Measurements from ENCODE around the gene ELOB.

Gene ELOB

GRCh38 chr16:2755158-2755557 is 21.9 kb downstream of the ELOB start:
- H3K4me1 ChIP-seq (ENCODE audit: insufficient read depth, low read length, poor library complexity, severe bottlenecking): peaks cover 21% of the 10 kb centered on the region
- H3K4me3 ChIP-seq (ENCODE audit: low read length, poor library complexity, severe bottlenecking): peak overlapping the region; percentile 97
- H3K36me3 ChIP-seq (ENCODE audit: insufficient read depth, low read length): peaks cover 33% of the 10 kb centered on the region; the same call in 1 of the 2 replicates
- no peak for TF ChIP-seq EZH2phosphoT487 (IDR thresholded peaks at IDR 0.05; ENCODE audit: borderline replicate concordance)
- TF ChIP-seq CTCF (conservative IDR thresholded peaks at IDR 0.05; ENCODE audit: low read length): no peak
- H3K9me3 ChIP-seq (ENCODE audit: insufficient read depth, low read depth, low read length): no peaks in the 10 kb centered on the region
- no peaks in the 10 kb centered on the region for H3K27me3 ChIP-seq (ENCODE audit: insufficient read depth, low read length, poor library complexity, severe bottlenecking)
- no peaks in the 10 kb centered on the region for H3F3A ChIP-seq (ENCODE audit: low read depth)
- no peak overlapping the region for H2AFZ ChIP-seq (ENCODE audit: low read length)
- peaks cover 68% of the 10 kb centered on the region for H4K20me1 ChIP-seq (ENCODE audit: insufficient read depth, low read length, poor library complexity, severe bottlenecking)
- H3K9ac ChIP-seq (ENCODE audit: low read depth, low read length, poor library complexity, severe bottlenecking): peak overlapping the region; percentile 99
- peak overlapping the region; percentile 98 for H3K4me2 ChIP-seq (ENCODE audit: low read depth, low read length, poor library complexity, severe bottlenecking)
- H3K79me2 ChIP-seq (ENCODE audit: insufficient read depth, low read length): peaks cover 86% of the 10 kb centered on the region
- H3K9me2 ChIP-seq (replicated peaks; ENCODE audit: low read depth, low read length): no peaks in the 10 kb centered on the region

- Histone ChIP-seq H3K9ac (ENCODE audit: low read depth, low read length, poor library complexity, severe bottlenecking) (peak overlapping the region; percentile 99), H3F3A (ENCODE audit: low read depth) (no peaks in the 10 kb centered on the region), H4K20me1 (ENCODE audit: insufficient read depth, low read length, poor library complexity, severe bottlenecking) (peaks cover 53% of the 10 kb centered on the region), H3K27me3 (ENCODE audit: insufficient read depth, low read length, poor library complexity, severe bottlenecking) (no peaks in the 10 kb centered on the region), H3K9me2 (replicated peaks; ENCODE audit: low read depth, low read length) (no peaks in the 10 kb centered on the region), H3K36me3 (ENCODE audit: insufficient read depth, low read length) (peaks cover 19% of the 10 kb centered on the region; the same call in 1 of the 2 replicates), H2AFZ (ENCODE audit: low read length) (no peak overlapping the region), H3K4me3 (ENCODE audit: low read length, poor library complexity, severe bottlenecking) (peak overlapping the region; percentile 97), H3K4me2 (ENCODE audit: low read depth, low read length, poor library complexity, severe bottlenecking) (peak overlapping the region; percentile 98), H3K4me1 (ENCODE audit: insufficient read depth, low read length, poor library complexity, severe bottlenecking) (peaks cover 25% of the 10 kb centered on the region), H3K9me3 (ENCODE audit: insufficient read depth, low read depth, low read length) (no peaks in the 10 kb centered on the region), H3K79me2 (ENCODE audit: insufficient read depth, low read length) (peaks cover 71% of the 10 kb centered on the region)
- no peak for TF ChIP-seq CTCF (conservative IDR thresholded peaks at IDR 0.05; ENCODE audit: low read length)
- no peak for TF ChIP-seq EZH2phosphoT487 (IDR thresholded peaks at IDR 0.05; ENCODE audit: borderline replicate concordance)
Observed at GRCh38 chr16:2753733-2754020, 23.4 kb downstream of the ELOB start.

GRCh38 chr16:2752850-2753732 is 24.0 kb downstream of the ELOB start:
- H3K4me2 ChIP-seq (ENCODE audit: low read depth, low read length, poor library complexity, severe bottlenecking): peak overlapping the region; percentile 98
- H3K27me3 ChIP-seq (ENCODE audit: insufficient read depth, low read length, poor library complexity, severe bottlenecking): no peaks in the 10 kb centered on the region
- peak overlapping the region; percentile 97 for H3K4me3 ChIP-seq (ENCODE audit: low read length, poor library complexity, severe bottlenecking)
- no peaks in the 10 kb centered on the region for H3K9me2 ChIP-seq (replicated peaks; ENCODE audit: low read depth, low read length)
- H3K9me3 ChIP-seq (ENCODE audit: insufficient read depth, low read depth, low read length): no peaks in the 10 kb centered on the region
- H3K9ac ChIP-seq (ENCODE audit: low read depth, low read length, poor library complexity, severe bottlenecking): peak overlapping the region; percentile 99
- H3K36me3 ChIP-seq (ENCODE audit: insufficient read depth, low read length): peaks cover 13% of the 10 kb centered on the region; the same call in 1 of the 2 replicates
- H3K4me1 ChIP-seq (ENCODE audit: insufficient read depth, low read length, poor library complexity, severe bottlenecking): peaks cover 25% of the 10 kb centered on the region
- TF ChIP-seq EZH2phosphoT487 (IDR thresholded peaks at IDR 0.05; ENCODE audit: borderline replicate concordance) (no peak), CTCF (conservative IDR thresholded peaks at IDR 0.05; ENCODE audit: low read length) (no peak)
- H4K20me1 ChIP-seq (ENCODE audit: insufficient read depth, low read length, poor library complexity, severe bottlenecking): peaks cover 48% of the 10 kb centered on the region
- H3K79me2 ChIP-seq (ENCODE audit: insufficient read depth, low read length): peaks cover 65% of the 10 kb centered on the region
- no peak overlapping the region for H2AFZ ChIP-seq (ENCODE audit: low read length)
- no peaks in the 10 kb centered on the region for H3F3A ChIP-seq (ENCODE audit: low read depth)
